ENCODE measurements around the gene PDIA4. TPM values are rescaled to one million over a fixed set of nuclear protein-coding genes. Genes with fewer than 3 reads are reported as not detected.

The PDIA4 gene
- total and polyA plus RNA-seq, 2 of the 8 experiments (the other 6 are each of a cell fraction or from before 2014, with no cell fraction given): 119 to 303 TPM

DNA sequence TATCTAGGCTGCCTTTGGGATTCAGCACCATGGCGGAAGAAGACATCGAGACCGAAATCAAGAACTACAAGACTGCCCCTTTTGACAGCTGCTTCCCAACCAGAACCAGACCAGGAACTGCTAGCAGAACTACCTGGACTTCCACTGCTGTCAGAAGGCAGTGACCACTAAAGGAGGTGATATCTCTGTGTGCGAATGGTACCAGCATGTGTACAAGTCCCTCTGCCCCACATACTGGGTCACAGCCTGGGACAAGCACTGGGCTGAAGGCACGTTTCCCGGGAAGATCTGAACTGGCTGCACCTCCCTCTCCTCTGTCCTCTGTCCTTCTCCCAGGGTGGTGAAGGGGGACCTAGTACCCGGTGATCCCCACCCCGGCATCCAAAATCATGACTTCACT, 25.6 kb upstream of the PDIA4 start (continued):
- TF ChIP-seq NANOG (IDR thresholded peaks at IDR 0.05; ENCODE audit: insufficient read depth, low read depth, low read length, poor library complexity, severe bottlenecking) (no peak), KDM1A (IDR thresholded peaks at IDR 0.05; ENCODE audit: borderline replicate concordance, low read length) (no peak)
